Measurements from ENCODE around the gene VWA5B1.

DNA sequence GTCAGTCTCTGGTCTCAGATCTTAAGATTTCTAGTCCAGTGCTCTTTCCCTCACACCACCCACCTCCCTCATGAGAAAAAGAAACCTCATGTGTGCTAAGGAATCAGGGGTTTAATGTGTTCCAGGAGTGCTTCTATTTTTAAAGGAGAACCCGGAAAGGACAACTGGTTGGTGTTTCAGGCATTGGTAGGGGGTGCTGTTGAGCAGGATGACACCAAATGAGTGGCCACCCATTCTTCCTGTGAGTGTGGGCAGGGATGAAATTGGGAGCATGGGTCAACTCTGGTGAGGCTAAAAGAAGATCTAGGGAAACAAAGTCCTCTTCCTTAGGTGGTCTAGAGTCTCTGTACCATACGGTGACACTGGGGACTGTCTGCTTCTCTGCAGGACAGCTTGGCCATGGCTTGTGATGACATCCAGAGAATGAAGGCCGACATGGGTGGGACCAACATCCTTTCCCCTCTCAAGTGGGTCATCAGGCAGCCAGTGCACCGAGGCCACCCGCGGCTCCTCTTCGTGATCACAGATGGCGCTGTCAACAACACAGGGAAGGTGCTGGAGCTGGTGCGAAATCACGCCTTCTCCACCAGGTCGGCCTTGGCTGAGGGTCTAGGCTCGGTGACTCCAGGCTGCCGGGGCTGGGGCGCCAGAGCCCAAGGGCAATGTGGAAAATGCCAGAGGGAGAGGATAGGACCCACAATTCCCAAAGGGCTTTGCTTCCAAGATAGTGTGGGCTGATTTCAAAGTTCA lies 39.3 kb downstream of the VWA5B1 start:
- no peak for TF ChIP-seq EZH2 (IDR thresholded peaks at IDR 0.05; ENCODE audit: low read depth, unreplicated experiment)
- TF ChIP-seq, protein P1, sequence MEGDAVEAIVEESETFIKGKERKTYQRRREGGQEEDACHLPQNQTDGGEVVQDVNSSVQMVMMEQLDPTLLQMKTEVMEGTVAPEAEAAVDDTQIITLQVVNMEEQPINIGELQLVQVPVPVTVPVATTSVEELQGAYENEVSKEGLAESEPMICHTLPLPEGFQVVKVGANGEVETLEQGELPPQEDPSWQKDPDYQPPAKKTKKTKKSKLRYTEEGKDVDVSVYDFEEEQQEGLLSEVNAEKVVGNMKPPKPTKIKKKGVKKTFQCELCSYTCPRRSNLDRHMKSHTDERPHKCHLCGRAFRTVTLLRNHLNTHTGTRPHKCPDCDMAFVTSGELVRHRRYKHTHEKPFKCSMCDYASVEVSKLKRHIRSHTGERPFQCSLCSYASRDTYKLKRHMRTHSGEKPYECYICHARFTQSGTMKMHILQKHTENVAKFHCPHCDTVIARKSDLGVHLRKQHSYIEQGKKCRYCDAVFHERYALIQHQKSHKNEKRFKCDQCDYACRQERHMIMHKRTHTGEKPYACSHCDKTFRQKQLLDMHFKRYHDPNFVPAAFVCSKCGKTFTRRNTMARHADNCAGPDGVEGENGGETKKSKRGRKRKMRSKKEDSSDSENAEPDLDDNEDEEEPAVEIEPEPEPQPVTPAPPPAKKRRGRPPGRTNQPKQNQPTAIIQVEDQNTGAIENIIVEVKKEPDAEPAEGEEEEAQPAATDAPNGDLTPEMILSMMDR (conservative IDR thresholded peaks at IDR 0.05; ENCODE audit: low read depth in 2 of 2) = peak; percentile 53 to 65
- no peak for TF ChIP-seq POLR2AphosphoS5 (IDR thresholded peaks at IDR 0.05; ENCODE audit: low read depth)
- no peak for TF ChIP-seq EZH2phosphoT487 (IDR thresholded peaks at IDR 0.05; ENCODE audit: unreplicated experiment)
- TF ChIP-seq NANOG (IDR thresholded peaks at IDR 0.05; ENCODE audit: borderline replicate concordance) = no peak
- TF ChIP-seq CREB1 (CRISPR knock-in tag; IDR thresholded peaks at IDR 0.05; ENCODE audit: low read depth) = no peak
- no peak for TF ChIP-seq JUNB (IDR thresholded peaks at IDR 0.05; ENCODE audit: unreplicated experiment)
- TF ChIP-seq, protein P2, sequence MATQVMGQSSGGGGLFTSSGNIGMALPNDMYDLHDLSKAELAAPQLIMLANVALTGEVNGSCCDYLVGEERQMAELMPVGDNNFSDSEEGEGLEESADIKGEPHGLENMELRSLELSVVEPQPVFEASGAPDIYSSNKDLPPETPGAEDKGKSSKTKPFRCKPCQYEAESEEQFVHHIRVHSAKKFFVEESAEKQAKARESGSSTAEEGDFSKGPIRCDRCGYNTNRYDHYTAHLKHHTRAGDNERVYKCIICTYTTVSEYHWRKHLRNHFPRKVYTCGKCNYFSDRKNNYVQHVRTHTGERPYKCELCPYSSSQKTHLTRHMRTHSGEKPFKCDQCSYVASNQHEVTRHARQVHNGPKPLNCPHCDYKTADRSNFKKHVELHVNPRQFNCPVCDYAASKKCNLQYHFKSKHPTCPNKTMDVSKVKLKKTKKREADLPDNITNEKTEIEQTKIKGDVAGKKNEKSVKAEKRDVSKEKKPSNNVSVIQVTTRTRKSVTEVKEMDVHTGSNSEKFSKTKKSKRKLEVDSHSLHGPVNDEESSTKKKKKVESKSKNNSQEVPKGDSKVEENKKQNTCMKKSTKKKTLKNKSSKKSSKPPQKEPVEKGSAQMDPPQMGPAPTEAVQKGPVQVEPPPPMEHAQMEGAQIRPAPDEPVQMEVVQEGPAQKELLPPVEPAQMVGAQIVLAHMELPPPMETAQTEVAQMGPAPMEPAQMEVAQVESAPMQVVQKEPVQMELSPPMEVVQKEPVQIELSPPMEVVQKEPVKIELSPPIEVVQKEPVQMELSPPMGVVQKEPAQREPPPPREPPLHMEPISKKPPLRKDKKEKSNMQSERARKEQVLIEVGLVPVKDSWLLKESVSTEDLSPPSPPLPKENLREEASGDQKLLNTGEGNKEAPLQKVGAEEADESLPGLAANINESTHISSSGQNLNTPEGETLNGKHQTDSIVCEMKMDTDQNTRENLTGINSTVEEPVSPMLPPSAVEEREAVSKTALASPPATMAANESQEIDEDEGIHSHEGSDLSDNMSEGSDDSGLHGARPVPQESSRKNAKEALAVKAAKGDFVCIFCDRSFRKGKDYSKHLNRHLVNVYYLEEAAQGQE (IDR thresholded peaks at IDR 0.05; ENCODE audit: unreplicated experiment) = no peak
- TF ChIP-seq, protein P3, sequence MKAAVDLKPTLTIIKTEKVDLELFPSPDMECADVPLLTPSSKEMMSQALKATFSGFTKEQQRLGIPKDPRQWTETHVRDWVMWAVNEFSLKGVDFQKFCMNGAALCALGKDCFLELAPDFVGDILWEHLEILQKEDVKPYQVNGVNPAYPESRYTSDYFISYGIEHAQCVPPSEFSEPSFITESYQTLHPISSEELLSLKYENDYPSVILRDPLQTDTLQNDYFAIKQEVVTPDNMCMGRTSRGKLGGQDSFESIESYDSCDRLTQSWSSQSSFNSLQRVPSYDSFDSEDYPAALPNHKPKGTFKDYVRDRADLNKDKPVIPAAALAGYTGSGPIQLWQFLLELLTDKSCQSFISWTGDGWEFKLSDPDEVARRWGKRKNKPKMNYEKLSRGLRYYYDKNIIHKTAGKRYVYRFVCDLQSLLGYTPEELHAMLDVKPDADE (IDR thresholded peaks at IDR 0.05) = no peak
- no peak for TF ChIP-seq STAT1 (IDR thresholded peaks at IDR 0.05; ENCODE audit: unreplicated experiment)
- TF ChIP-seq ZNF331 (CRISPR knock-in tag; IDR thresholded peaks at IDR 0.05; ENCODE audit: low read depth) = no peak

Data from GM23338 (cell line).